NOMO-1 treated with DMSO at 0.1 percent for 48 hours (cell line): ENCODE data around the gene BCAP31.
"Not testable (repeated sequence)": the region's sequence is repeated elsewhere in the genome, so short reads cannot be mapped to it uniquely, and the experiment has no call there.

Experiments used
- DNase-seq: peaks from one replicate; lab custom pipeline; 2025; ENCODE audit not compliant: unreplicated experiment; lab: John Stamatoyannopoulos, UW

The BCAP31 gene

DNA sequence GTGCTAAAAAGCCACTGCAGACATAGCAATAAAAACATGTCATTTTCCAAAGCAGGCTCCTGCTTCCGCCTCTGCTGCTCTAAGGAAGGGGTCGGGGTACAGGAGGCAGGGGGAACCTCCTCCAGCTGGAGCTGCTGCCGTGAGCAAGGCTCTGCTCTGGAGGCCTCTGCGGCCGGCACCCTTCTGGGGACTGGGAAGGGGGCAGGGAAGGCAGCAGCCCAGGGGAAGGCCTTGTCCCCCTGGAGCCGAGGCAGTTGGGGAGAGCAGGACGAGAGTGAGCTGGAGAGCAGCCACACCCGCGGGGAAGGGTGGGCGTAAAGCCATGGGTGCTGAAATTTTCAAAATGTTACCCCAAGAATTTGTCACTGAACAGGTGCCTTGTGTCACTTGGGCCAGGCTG, 27.6 kb downstream of the BCAP31 start:
- DNase-seq = not testable (repeated sequence)

DNA sequence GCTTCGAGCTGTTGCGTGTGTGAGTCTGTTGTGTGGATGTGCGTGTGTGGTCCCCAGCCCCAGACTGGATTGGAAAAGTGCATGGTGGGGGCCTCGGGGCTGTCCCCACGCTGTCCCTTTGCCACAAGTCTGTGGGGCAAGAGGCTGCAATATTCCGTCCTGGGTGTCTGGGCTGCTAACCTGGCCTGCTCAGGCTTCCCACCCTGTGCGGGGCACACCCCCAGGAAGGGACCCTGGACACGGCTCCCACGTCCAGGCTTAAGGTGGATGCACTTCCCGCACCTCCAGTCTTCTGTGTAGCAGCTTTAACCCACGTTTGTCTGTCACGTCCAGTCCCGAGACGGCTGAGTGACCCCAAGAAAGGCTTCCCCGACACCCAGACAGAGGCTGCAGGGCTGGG, 28.1 kb downstream of the BCAP31 start:
- no peak for DNase-seq

GRCh38 chrX:153694687-153695270, 29.4 kb downstream of the BCAP31 start:
- no peak for DNase-seq

- DNase-seq = not testable (repeated sequence)
Observed at GRCh38 chrX:153694256-153694655, 29.9 kb downstream of the BCAP31 start.

DNA sequence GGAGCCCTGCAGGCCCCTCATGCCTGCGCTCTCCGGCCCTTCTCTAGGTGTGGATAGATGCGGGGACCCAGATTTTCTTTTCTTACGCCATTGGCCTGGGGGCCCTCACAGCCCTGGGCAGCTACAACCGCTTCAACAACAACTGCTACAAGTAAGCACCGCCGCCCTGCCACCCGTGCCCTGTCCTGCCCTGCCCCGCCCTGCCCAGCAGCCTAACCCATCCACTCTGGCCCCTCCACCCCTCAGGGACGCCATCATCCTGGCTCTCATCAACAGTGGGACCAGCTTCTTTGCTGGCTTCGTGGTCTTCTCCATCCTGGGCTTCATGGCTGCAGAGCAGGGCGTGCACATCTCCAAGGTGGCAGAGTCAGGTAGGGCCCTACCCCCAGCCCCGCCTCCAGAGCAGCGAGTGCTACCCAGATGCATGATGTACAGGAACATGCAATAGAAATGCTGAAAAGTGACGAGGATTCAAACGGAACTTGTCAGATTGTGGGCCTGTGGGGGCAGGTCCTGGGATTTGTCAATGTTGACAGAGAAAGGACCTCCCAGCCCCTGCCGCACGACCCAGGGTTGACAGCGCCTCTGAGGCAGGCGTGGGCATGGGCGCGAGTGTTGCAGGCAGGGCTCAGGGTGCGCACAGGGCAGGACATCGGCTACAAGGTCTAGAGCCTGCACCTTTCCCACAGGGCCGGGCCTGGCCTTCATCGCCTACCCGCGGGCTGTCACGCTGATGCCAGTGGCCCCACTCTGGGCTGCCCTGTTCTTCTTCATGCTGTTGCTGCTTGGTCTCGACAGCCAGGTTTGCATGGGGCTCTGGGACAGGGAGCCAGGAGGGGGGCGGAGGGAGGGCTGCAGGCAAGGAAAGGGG, 30.7 kb downstream of the BCAP31 start:
- no peak for DNase-seq

- DNase-seq = no peak
Observed at GRCh38 chrX:153692611-153693156, 31.5 kb downstream of the BCAP31 start.

- DNase-seq = no peak
Observed at GRCh38 chrX:153692003-153692402, 32.2 kb downstream of the BCAP31 start.

DNA sequence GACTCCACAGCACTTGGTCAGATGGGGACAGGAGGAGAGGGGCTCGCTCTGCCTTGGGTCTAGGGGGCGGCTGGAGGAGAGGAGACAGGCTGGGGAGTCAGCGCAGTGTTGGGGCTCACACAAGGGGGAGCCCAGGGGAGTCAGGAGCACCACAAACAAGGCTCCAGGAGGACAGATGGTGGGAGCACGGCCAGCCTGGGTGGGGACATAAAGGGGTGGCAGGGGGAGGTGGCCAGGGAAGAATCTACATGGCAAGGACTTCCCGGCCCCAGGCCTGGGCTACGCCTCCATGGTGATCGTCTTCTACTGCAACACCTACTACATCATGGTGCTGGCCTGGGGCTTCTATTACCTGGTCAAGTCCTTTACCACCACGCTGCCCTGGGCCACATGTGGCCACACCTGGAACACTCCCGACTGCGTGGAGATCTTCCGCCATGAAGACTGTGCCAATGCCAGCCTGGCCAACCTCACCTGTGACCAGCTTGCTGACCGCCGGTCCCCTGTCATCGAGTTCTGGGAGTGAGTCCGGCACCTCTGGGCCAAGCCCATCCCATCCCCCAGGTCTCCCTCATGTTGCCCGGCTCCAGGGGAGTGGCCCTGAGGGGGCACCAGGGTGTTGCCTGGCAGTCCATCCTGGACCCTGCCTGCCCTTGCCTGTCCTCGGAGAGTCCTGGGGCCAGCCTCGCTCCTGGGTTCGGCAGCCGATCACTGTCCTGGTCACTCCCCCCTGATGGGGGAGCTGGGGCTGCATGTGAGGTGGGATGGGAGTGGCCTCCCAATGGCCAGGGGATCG, 33.0 kb downstream of the BCAP31 start:
- DNase-seq = not testable (repeated sequence)

GRCh38 chrX:153690466-153690865, 33.7 kb downstream of the BCAP31 start:
- no peak for DNase-seq

GRCh38 chrX:153689654-153690465, 34.3 kb downstream of the BCAP31 start:
- no peak for DNase-seq

DNA sequence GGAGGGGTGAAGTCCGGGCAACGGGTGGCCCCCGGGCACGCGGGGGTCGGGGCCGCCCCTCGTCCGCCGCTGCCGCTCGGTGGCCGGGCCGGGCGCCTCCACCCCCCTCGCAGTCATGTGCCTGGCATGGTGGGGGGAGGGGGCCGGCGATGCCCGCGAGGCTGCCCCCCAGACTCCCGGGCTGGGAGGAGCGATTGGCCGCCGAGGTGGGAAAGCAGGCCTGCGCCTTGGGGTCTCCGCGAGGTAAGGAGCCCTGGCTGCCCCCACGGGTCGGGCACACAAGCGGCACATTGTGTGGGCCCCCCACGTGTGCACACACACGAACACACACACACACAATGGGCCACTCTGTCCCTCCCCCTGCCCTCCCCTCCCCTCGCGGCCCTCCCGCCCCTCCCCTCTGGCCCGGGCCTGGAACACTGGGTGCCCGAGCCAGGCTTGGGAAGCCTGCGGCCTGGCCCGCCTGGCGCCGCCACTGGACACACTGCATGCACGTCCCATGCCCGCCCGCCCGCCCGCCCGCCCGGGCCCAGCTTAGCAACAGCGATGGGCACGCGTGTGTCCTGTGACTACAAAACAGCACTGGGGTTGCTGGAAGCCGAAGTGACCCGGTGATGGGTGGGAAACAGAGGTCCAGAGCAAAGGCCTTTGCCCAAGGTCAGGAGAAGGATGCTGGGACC, 35.1 kb downstream of the BCAP31 start:
- DNase-seq = no peak

GRCh38 chrX:153688506-153688905, 35.7 kb downstream of the BCAP31 start:
- no peak for DNase-seq

DNA sequence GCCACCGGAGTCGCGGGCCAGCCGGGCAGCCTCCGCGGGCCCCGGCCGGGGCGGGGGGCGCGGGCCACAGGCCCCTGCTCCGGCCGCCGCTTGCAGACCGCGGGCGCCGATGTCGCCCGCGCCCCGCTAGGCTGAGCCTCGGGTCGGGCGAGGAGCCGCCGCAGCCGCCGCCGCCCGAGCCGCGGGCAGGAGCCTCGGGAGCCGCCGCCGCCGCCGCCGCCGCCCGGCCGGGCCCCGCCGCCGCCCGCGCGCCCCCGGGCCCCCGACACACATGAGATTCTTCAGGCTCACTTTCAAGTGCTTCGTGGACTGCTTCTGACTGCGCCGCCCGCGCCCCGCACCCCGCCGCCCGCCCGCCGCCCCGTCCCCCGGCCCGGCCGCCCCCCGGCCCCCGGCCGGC, 36.1 kb downstream of the BCAP31 start:
- no peak for DNase-seq

DNA sequence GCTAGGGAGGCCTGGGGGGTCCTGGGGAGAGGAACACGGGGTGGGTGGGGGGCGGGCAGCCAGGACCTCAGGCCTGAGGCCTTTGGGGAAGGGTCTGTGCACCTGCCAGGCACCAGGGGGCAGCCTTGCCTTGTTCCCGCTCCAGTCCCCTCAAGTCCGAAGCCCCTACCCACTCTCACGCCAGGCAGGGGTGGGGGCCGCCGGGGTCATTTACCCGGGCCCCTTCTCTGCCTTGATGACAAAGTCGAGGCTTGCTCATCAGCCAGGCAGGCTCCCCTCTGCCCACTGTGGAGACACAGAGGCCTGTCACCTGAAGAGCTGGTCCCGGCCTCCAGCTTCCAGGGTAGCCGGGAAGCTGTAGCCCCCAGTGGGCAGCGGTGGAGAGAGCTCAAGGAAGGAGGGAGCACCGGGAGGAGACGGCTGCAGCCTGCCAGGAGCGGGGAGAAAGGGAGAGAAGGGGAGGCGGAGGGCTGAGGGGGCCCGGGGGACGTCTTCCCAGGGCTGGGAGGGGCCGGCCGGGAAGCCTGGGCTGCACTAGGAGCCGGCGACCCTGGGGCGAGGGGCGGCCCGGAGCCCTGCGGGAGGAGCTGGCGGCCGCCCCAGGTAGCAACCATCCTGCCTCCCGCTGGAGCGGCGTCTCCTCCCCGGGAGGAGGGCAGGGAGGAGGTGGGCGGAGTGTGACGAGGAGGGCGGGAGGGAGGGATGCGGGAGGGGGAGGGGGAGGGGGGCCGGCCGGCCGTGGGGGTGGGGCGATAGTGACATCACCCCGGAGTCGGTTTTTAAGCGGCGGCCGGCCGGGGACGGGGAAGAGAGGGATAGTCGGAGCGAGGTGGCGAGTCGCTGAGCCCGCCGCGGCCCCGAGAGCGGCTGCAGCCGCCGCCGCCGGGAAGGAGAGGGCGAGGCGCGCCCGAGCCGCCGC, 36.8 kb downstream of the BCAP31 start, which contains the start of gene SLC6A8:
TSS of gene SLC6A8 (plus strand) at position 806 of the 919 bp plus-strand sequence. CDS start 649 bp downstream, outside the sequence.
- DNase-seq = peak; percentile 13

- DNase-seq = no peak
Observed at GRCh38 chrX:153686711-153687110, 37.5 kb downstream of the BCAP31 start.

GRCh38 chrX:153685751-153686696, 38.2 kb downstream of the BCAP31 start:
- peak; percentile 31 for DNase-seq

DNA sequence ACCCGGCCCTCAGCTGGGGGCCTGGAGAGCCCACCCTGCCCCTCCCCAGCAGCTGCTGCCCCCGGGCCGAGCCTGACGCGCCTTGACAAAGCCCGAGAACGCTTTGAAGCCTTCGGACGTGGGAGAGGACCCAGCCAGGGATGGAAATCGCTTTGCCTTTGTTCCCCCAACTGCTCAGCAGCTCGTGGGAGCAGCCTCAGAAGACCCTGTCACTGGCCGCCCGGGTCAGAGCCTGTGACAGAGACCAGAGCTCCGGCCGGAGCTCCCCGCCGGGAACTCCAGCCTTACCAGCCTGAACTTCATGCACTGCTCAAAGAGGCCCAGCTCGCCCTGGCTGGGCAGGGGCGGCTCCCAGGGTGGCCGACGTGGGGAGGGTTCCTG, 39.0 kb downstream of the BCAP31 start:
- no peak for DNase-seq
